ENCODE data around the gene PPIL4. TPM values are rescaled to one million over a fixed set of nuclear protein-coding genes. Genes with fewer than 3 reads are reported as not detected.

The PPIL4 gene
- total RNA-seq, 4 donors from 2014 or later, result 15.8 to 28.9 (median 20.5) TPM

- Histone ChIP-seq H3K9me3 (no peaks in the 10 kb centered on the region), H3K27ac (peak overlapping the region; percentile 90 to 98 (median 92)), H3K27me3 (no peaks in the 10 kb centered on the region), H3K4me3 (peak overlapping the region; percentile 67 to 95 (median 90)), H3K4me1 (peaks cover 0 to 27% (median 4%) of the 10 kb centered on the region in 4 donors), H3K36me3 (peaks cover 0 to 8% (median 0%) of the 10 kb centered on the region in 3 donors)
- TF ChIP-seq CTCF (IDR thresholded peaks at IDR 0.05) (no peak), POLR2A (IDR thresholded peaks at IDR 0.05) (no peak)
- DNase-seq, result peak in 2 of 3 donors; percentile 47 to 52
Measured at GRCh38 chr6:149545258-149545753, 537 bp downstream of the PPIL4 start.

GRCh38 chr6:149544646-149545257 is 1.1 kb downstream of the PPIL4 start:
- Histone ChIP-seq H3K4me1 (peaks cover 0 to 27% (median 4%) of the 10 kb centered on the region in 4 donors), H3K27me3 (no peaks in the 10 kb centered on the region), H3K9me3 (no peaks in the 10 kb centered on the region), H3K4me3 (peak overlapping the region; percentile 67 to 95 (median 90)), H3K27ac (peak overlapping the region in 2 of 4 donors; percentile 90 to 98), H3K36me3 (peaks cover 0 to 13% (median 0%) of the 10 kb centered on the region in 3 donors)
- DNase-seq, result no peak
- TF ChIP-seq CTCF (IDR thresholded peaks at IDR 0.05) (no peak), POLR2A (IDR thresholded peaks at IDR 0.05) (no peak)

- Histone ChIP-seq H3K4me3 (no peak overlapping the region), H3K27ac (no peak overlapping the region), H3K4me1 (peaks cover 0 to 27% (median 4%) of the 10 kb centered on the region in 4 donors), H3K27me3 (no peaks in the 10 kb centered on the region), H3K36me3 (peaks cover 0 to 48% (median 0%) of the 10 kb centered on the region in 3 donors), H3K9me3 (no peaks in the 10 kb centered on the region)
- DNase-seq, result no peak
- TF ChIP-seq CTCF (IDR thresholded peaks at IDR 0.05), result no peak
- TF ChIP-seq POLR2A (IDR thresholded peaks at IDR 0.05), result no peak
Measured at GRCh38 chr6:149541139-149541538, 4.7 kb downstream of the PPIL4 start.

- H3K4me1 ChIP-seq, result no peaks in the 10 kb centered on the region
- no peaks in the 10 kb centered on the region for H3K9me3 ChIP-seq
- H3K36me3 ChIP-seq, result peaks cover 0 to 99% (median 0%) of the 10 kb centered on the region in 3 donors
- DNase-seq, result no peak
- TF ChIP-seq POLR2A (IDR thresholded peaks at IDR 0.05) (no peak), CTCF (IDR thresholded peaks at IDR 0.05) (no peak)
- no peaks in the 10 kb centered on the region for H3K27me3 ChIP-seq
- no peak overlapping the region for H3K27ac ChIP-seq
- no peak overlapping the region for H3K4me3 ChIP-seq
Measured at GRCh38 chr6:149534742-149535141, 11.1 kb downstream of the PPIL4 start.

GRCh38 chr6:149529650-149530049 is 16.2 kb downstream of the PPIL4 start:
- Histone ChIP-seq H3K27me3 (no peaks in the 10 kb centered on the region), H3K27ac (no peak overlapping the region), H3K4me3 (no peak overlapping the region), H3K9me3 (no peaks in the 10 kb centered on the region), H3K4me1 (no peaks in the 10 kb centered on the region), H3K36me3 (peaks cover 0 to 96% (median 0%) of the 10 kb centered on the region in 3 donors)
- no peak for DNase-seq
- TF ChIP-seq POLR2A (IDR thresholded peaks at IDR 0.05), result no peak
- TF ChIP-seq CTCF (IDR thresholded peaks at IDR 0.05), result no peak
